WTC11 (cell line): ENCODE results near the gene ZBTB16. TPM values are rescaled to one million over a fixed set of nuclear protein-coding genes. Genes with fewer than 3 reads are reported as not detected.

Source experiments
- ATAC-seq: fragments of 200-7000 bp; cut with Tn5 transposase; 2 replicates; pipeline ENCODE4 v1.10.0; 2021; ENCODE audit warnings: mild to moderate bottlenecking, moderate library complexity
- CTCF ChIA-PET: fragments of 300-600 bp; sonication (Branson Sonifier 250); formaldehyde crosslinking; loops from one replicate; lab custom pipeline; 2021; ENCODE audit warnings: antibody characterized with exemption; lab: Charles Lee
- POLR2A ChIA-PET: fragments of 350-600 bp; sonication (Branson Sonifier 250); formaldehyde crosslinking; loops from one replicate; lab custom pipeline; 2021; ENCODE audit warnings: antibody characterized with exemption; lab: Charles Lee
- DNase-seq: peaks from one replicate; pipeline ENCODE4 v3.0.0; 2021; ENCODE audit warnings: low spot score
- H3K27ac Mint-ChIP-seq: 2 replicates; pipeline ENCODE4 v1.8.0; 2021; ENCODE audit warnings: mixed read lengths
- H3K27me3 Mint-ChIP-seq: 2 replicates; pipeline ENCODE4 v1.8.0; 2021; ENCODE audit warnings: low read depth, mild to moderate bottlenecking, moderate library complexity, mixed read lengths
- H3K36me3 Mint-ChIP-seq: 2 replicates; pipeline ENCODE4 v1.8.0; 2021; ENCODE audit warnings: mixed read lengths
- H3K4me1 Mint-ChIP-seq: 2 replicates; pipeline ENCODE4 v1.8.0; 2022; ENCODE audit warnings: mixed read lengths
- H3K4me3 Mint-ChIP-seq: 2 replicates; pipeline ENCODE4 v1.8.0; 2021; ENCODE audit warnings: mild to moderate bottlenecking, moderate library complexity, mixed read lengths
- H3K9me3 Mint-ChIP-seq: 2 replicates; pipeline ENCODE4 v1.8.0; 2021; ENCODE audit warnings: mixed read lengths
- ATF1 ChIP-seq: sonication (generic); formaldehyde crosslinking; IDR thresholded peaks from 2 replicates; pipeline ENCODE4 v1.8.1; 2023; ENCODE audit warnings: mild to moderate bottlenecking, moderate library complexity, missing genetic modification reagents
- CBFB ChIP-seq: sonication (generic); formaldehyde crosslinking; IDR thresholded peaks from 2 replicates; pipeline ENCODE4 v1.8.1; 2022; ENCODE audit warnings: mild to moderate bottlenecking, low read depth, missing genetic modification reagents
- CDX4 ChIP-seq: fragments of 250-450 bp; sonication (Bioruptor Pico); IDR thresholded peaks from 2 replicates; pipeline ENCODE4 v1.9.0; 2021; ENCODE audit warnings: moderate library complexity, mild to moderate bottlenecking, inconsistent platforms, borderline replicate concordance
- FOXP1 ChIP-seq: sonication (generic); formaldehyde crosslinking; IDR thresholded peaks from 2 replicates; pipeline ENCODE4 v1.8.0; 2022; ENCODE audit warnings: missing genetic modification reagents, mild to moderate bottlenecking, moderate library complexity, borderline replicate concordance
- GABPB1 ChIP-seq: sonication (generic); formaldehyde crosslinking; IDR thresholded peaks from 2 replicates; pipeline ENCODE4 v1.8.1; 2023; ENCODE audit warnings: mild to moderate bottlenecking, missing genetic modification reagents
- HMGXB4 ChIP-seq: sonication (generic); formaldehyde crosslinking; IDR thresholded peaks from 2 replicates; pipeline ENCODE4 v1.8.1; 2023; ENCODE audit warnings: mild to moderate bottlenecking, moderate library complexity, missing genetic modification reagents
- IRF2 ChIP-seq: sonication (generic); formaldehyde crosslinking; IDR thresholded peaks from 2 replicates; pipeline ENCODE4 v1.8.0; 2022; ENCODE audit warnings: low read depth, missing genetic modification reagents, borderline replicate concordance
- JUN ChIP-seq: sonication (generic); formaldehyde crosslinking; IDR thresholded peaks from 2 replicates; pipeline ENCODE4 v1.8.0; 2023; ENCODE audit warnings: mild to moderate bottlenecking, missing genetic modification reagents
- RORB ChIP-seq: fragments of 250-450 bp; sonication (Bioruptor Pico); IDR thresholded peaks from 2 replicates; pipeline ENCODE4 v1.9.0; 2021; ENCODE audit warnings: mild to moderate bottlenecking
- SMAD3 ChIP-seq: sonication (generic); formaldehyde crosslinking; IDR thresholded peaks from 2 replicates; pipeline ENCODE4 v1.8.0; 2022; ENCODE audit warnings: missing genetic modification reagents, mild to moderate bottlenecking, borderline replicate concordance
- SP1 ChIP-seq: sonication (generic); formaldehyde crosslinking; conservative IDR thresholded peaks from 2 replicates; pipeline ENCODE4 v1.8.1; 2022; ENCODE audit warnings: missing genetic modification reagents
- TCF7 ChIP-seq: sonication (generic); formaldehyde crosslinking; IDR thresholded peaks from 2 replicates; pipeline ENCODE4 v1.8.0; 2022; ENCODE audit warnings: mild to moderate bottlenecking, low read depth, missing genetic modification reagents, moderate library complexity
- TEAD4 ChIP-seq: sonication (generic); formaldehyde crosslinking; IDR thresholded peaks from 2 replicates; pipeline ENCODE4 v1.8.0; 2022; ENCODE audit warnings: mild to moderate bottlenecking, missing genetic modification reagents
- ZNF232 ChIP-seq: sonication (generic); formaldehyde crosslinking; IDR thresholded peaks from 2 replicates; pipeline ENCODE4 v1.8.0; 2022; ENCODE audit warnings: mild to moderate bottlenecking, missing genetic modification reagents
- ZNF317 ChIP-seq: sonication (generic); formaldehyde crosslinking; IDR thresholded peaks from 2 replicates; pipeline ENCODE4 v1.8.1; 2023; ENCODE audit warnings: low read depth, mild to moderate bottlenecking, moderate library complexity, missing genetic modification reagents, borderline replicate concordance
- ZNF396 ChIP-seq: fragments of 250-450 bp; sonication (Bioruptor Pico); IDR thresholded peaks from 2 replicates; pipeline ENCODE4 v1.8.0; 2021; ENCODE audit warnings: mild to moderate bottlenecking, moderate library complexity, borderline replicate concordance
- ZNF423 ChIP-seq: fragments of 250-450 bp; sonication (Bioruptor Pico); IDR thresholded peaks from 2 replicates; pipeline ENCODE4 v2.1.2; 2022; ENCODE audit warnings: mild to moderate bottlenecking, moderate library complexity
- ZNF512 ChIP-seq: sonication (generic); formaldehyde crosslinking; IDR thresholded peaks from 2 replicates; pipeline ENCODE4 v1.8.1; 2022; ENCODE audit warnings: missing genetic modification reagents, borderline replicate concordance
- total RNA-seq: library from RNA; stranded (reverse); gene quantifications from 3 replicates; pipeline ENCODE4 v1.2.3, GENCODE V29; 2021

ZBTB16 gene
- total RNA-seq, 1 experiment from 2014 or later = 0.57 TPM

GRCh38 chr11:114051558-114051957 lies 8.0 kb upstream of the ZBTB16 start:
- DNase-seq = no peak
- Mint-ChIP-seq H3K27me3 (peaks cover 24% of the 10 kb centered on the region), H3K4me1 (peaks cover 19% of the 10 kb centered on the region), H3K4me3 (no peak overlapping the region), H3K36me3 (no peaks in the 10 kb centered on the region), H3K9me3 (no peaks in the 10 kb centered on the region), H3K27ac (no peak overlapping the region)
- no peak for ATAC-seq
- ChIA-PET POLR2A (no interaction called here), CTCF (interaction anchor here (0.9 kb wide), 1 partner anchor 210 kb away, joined by 3 read pairs; no protein-coding TSS in a partner anchor)
- TF ChIP-seq ZNF396 (no peak), CDX4 (no peak), ATF1 (CRISPR knock-in tag) (no peak), SP1 (no peak)

- no peak for ATAC-seq
Measured at GRCh38 chr11:114052160-114052559, 7.4 kb upstream of the ZBTB16 start.

GRCh38 chr11:114053406-114053805 lies 6.1 kb upstream of the ZBTB16 start:
- H3K27me3 Mint-ChIP-seq = peaks cover 42% of the 10 kb centered on the region
- TF ChIP-seq GABPB1 (CRISPR knock-in tag) (no peak), HMGXB4 (no peak), IRF2 (CRISPR knock-in tag) (no peak), JUN (no peak), ZNF423 (CRISPR knock-in tag) (no peak), RORB (CRISPR knock-in tag) (no peak), TEAD4 (CRISPR knock-in tag) (no peak), ZNF232 (CRISPR knock-in tag) (no peak), CBFB (CRISPR knock-in tag) (no peak)
- no peaks in the 10 kb centered on the region for H3K9me3 Mint-ChIP-seq
- peaks cover 26% of the 10 kb centered on the region for H3K4me1 Mint-ChIP-seq
- no peak overlapping the region for H3K27ac Mint-ChIP-seq
- DNase-seq = no peak
- no peaks in the 10 kb centered on the region for H3K36me3 Mint-ChIP-seq
- POLR2A ChIA-PET = interaction anchor here (0.7 kb wide), 1 partner anchor 1965 kb away, joined by 3 read pairs; no protein-coding TSS in a partner anchor
- CTCF ChIA-PET = no interaction called here
- no peak overlapping the region for H3K4me3 Mint-ChIP-seq
- ATAC-seq = no peak

More at GRCh38 chr11:114052160-114052559, 7.4 kb upstream of the ZBTB16 start:
- CTCF ChIA-PET = interaction anchor here (0.9 kb wide), 1 partner anchor 209 kb away, joined by 3 read pairs; no protein-coding TSS in a partner anchor
- TF ChIP-seq SMAD3 (no peak), ZNF317 (CRISPR knock-in tag) (no peak), CDX4 (no peak), JUN (no peak), TCF7 (CRISPR knock-in tag) (no peak), ZNF512 (CRISPR knock-in tag) (no peak), FOXP1 (CRISPR knock-in tag) (no peak)
- Mint-ChIP-seq H3K27ac (no peak overlapping the region), H3K4me1 (peaks cover 19% of the 10 kb centered on the region), H3K9me3 (no peaks in the 10 kb centered on the region), H3K4me3 (no peak overlapping the region), H3K36me3 (no peaks in the 10 kb centered on the region), H3K27me3 (peaks cover 30% of the 10 kb centered on the region)
- DNase-seq = no peak
- POLR2A ChIA-PET = interaction anchor here (0.7 kb wide), 1 partner anchor 672 kb away, joined by 3 read pairs; no protein-coding TSS in a partner anchor
